K562 (cell line): ENCODE data around the gene EN1. TPM values are rescaled to one million over a fixed set of nuclear protein-coding genes. Genes with fewer than 3 reads are reported as not detected.

Experiments used
- ATF1 ChIP-seq, 2 experiments: fragments of 450-650 bp in 1 of 2; IDR thresholded peaks; 2 replicates each; pipeline ENCODE4 v1.6.1; 2016; ENCODE audit warnings: missing compliant biosample characterization in 1 of 2, missing genetic modification characterization in 1 of 2
- ESRRB ChIP-seq: fragments of 250-450 bp; sonication (Bioruptor Pico); IDR thresholded peaks from 2 replicates; pipeline ENCODE4 v1.5.0; 2020; ENCODE audit warnings: mild to moderate bottlenecking, moderate library complexity, borderline replicate concordance
- HBP1 ChIP-seq: fragments of 450-650 bp; formaldehyde crosslinking; IDR thresholded peaks from 2 replicates; pipeline ENCODE4 v1.4.0; 2022; ENCODE audit warnings: missing genetic modification characterization
- HSF4 ChIP-seq: fragments of 250-450 bp; sonication (Bioruptor Pico); IDR thresholded peaks from 2 replicates; pipeline ENCODE4 v2.1.2; 2022; ENCODE audit warnings: mild to moderate bottlenecking, moderate library complexity, borderline replicate concordance
- NFYB ChIP-seq: IDR thresholded peaks from 2 replicates; pipeline ENCODE4 v1.6.1; 2011; ENCODE audit warnings: mild to moderate bottlenecking, moderate library complexity; ENCODE audit not compliant: insufficient read length; ENCODE audit errors: extremely low read depth
- SLC30A9 ChIP-seq: fragments of 250-450 bp; sonication (Bioruptor Pico); IDR thresholded peaks from 2 replicates; pipeline ENCODE4 v1.8.0; 2022; ENCODE audit warnings: mild to moderate bottlenecking, moderate library complexity
- SMAD1 ChIP-seq: fragments of 150-350 bp; IDR thresholded peaks from 2 replicates; pipeline ENCODE4 v1.6.1; 2014; ENCODE audit warnings: low read length, low read depth; ENCODE audit not compliant: partially characterized antibody
- SMARCA5 ChIP-seq: fragments of 450-650 bp; IDR thresholded peaks from 2 replicates; pipeline ENCODE4 v1.6.1; 2016
- STAG1 ChIP-seq: sonication (generic); formaldehyde crosslinking; IDR thresholded peaks from 2 replicates; pipeline ENCODE4 v1.5.0; 2020; ENCODE audit warnings: missing genetic modification reagents, borderline replicate concordance
- TAF15 ChIP-seq: fragments of 200-400 bp; formaldehyde crosslinking; IDR thresholded peaks from 2 replicates; pipeline ENCODE4 v1.6.1; 2017; ENCODE audit warnings: mild to moderate bottlenecking, low read depth, low read length, moderate library complexity
- TFE3 ChIP-seq: fragments of 450-650 bp; formaldehyde crosslinking; IDR thresholded peaks from 2 replicates; pipeline ENCODE4 v1.4.0; 2020; ENCODE audit warnings: mild to moderate bottlenecking, mixed read lengths
- TRIM24 ChIP-seq, 2 experiments: fragments of 450-650 bp; IDR thresholded peaks; 2 replicates each; pipeline ENCODE4 v1.6.1; 2016
- U2AF2 ChIP-seq: fragments of 200-400 bp; formaldehyde crosslinking; optimal IDR thresholded peaks from 2 replicates; pipeline ENCODE3; 2017; ENCODE audit warnings: low read depth, mild to moderate bottlenecking, low read length
- ZBTB49 ChIP-seq: sonication (generic); formaldehyde crosslinking; IDR thresholded peaks from 2 replicates; pipeline ENCODE4 v1.8.0; 2022; ENCODE audit warnings: missing genetic modification reagents, mild to moderate bottlenecking, borderline replicate concordance
- ZNF124 ChIP-seq: sonication (generic); formaldehyde crosslinking; IDR thresholded peaks from 2 replicates; pipeline ENCODE4 v1.8.1; 2022; ENCODE audit warnings: missing genetic modification reagents
- ZNF197 ChIP-seq: fragments of 200-800 bp; sonication (Bioruptor generic); IDR thresholded peaks from 2 replicates; pipeline ENCODE4 v1.6.1; 2016; ENCODE audit warnings: low read depth, missing genetic modification characterization, missing compliant biosample characterization
- ZNF224 ChIP-seq: sonication (generic); formaldehyde crosslinking; IDR thresholded peaks from 2 replicates; pipeline ENCODE4 v1.8.0; 2022; ENCODE audit warnings: mild to moderate bottlenecking, missing genetic modification reagents
- polyA plus RNA-seq, 8 experiments: library from polyadenylated mRNA; depleted of rRNA in 4 of 8; stranded (reverse) in 5 of 8; unstranded in 3 of 8; fragments of >200 nt; fragmentation: Nextera tagmentation in 2 of 8; fragmentation: Illumina TruSeq in 1 of 8; extraction: Ambion mirVana in 2 of 8; extraction: Trizol in 1 of 8; gene quantifications; 2 replicates each; pipeline versions ENCODE4 v1.2.1 to v1.2.3, GENCODE V29; 2011 to 2014; ENCODE audit warnings: inconsistent platforms in 1 of 8, missing spikeins in 1 of 8
- total RNA-seq, 7 experiments: library from RNA; depleted of rRNA in 6 of 7; stranded (reverse); fragments of >200 nt in 6 of 7; fragmentation: Illumina TruSeq in 2 of 7; extraction: Trizol in 2 of 7; gene quantifications; 2 replicates each; pipeline versions ENCODE4 v1.2.1 to v1.2.3, GENCODE V29; 2011 to 2021; ENCODE audit warnings: low replicate concordance in 1 of 7
- TF ChIP-seq, protein P1 (sequence below), 2 experiments: fragments of 450-650 bp in 1 of 2; IDR thresholded peaks; 2 replicates each; pipeline ENCODE4 v1.6.1; 2011 to 2017; ENCODE audit warnings: low read depth in 2 of 2, antibody characterized with exemption in 1 of 2, borderline replicate concordance in 1 of 2, low read length in 1 of 2, mild to moderate bottlenecking in 1 of 2, mixed read lengths in 1 of 2; ENCODE audit not compliant: control insufficient read depth in 1 of 2
- TF ChIP-seq, protein P2 (sequence below): sonication (generic); formaldehyde crosslinking; IDR thresholded peaks from 2 replicates; pipeline ENCODE4 v1.8.0; 2023; ENCODE audit warnings: mild to moderate bottlenecking, missing genetic modification reagents

EN1 gene
- total and polyA plus RNA-seq, 9 of the 15 experiments (the other 6 are each of a cell fraction or from before 2014, with no cell fraction given): 0.06 to 2.0 (median 0.51) TPM

DNA sequence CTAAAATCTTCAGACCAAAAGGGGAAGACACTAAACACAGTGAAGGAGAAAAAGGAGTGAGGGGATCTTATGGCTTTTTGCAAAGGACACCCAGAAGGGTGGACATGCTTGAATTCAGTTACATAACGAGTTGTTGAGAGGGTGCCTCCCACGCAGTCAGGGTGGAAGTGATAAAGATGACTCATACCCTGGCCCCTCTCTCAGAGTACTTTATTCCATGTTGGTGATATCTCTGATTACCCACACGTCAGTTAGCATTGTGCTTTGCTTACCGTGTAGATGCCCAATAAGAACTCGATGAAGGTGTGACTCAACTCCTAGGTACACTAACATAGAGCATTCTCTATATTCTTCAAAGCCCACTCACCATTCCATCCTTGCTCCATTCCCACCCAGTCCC, 44.4 kb downstream of the EN1 start (continued):
- TF ChIP-seq STAG1 (CRISPR knock-in tag) (no peak), TRIM24 (IDR thresholded peaks at IDR 0.05) (peak; percentile 53 to 72; a peak in 3 of 4 replicates), SMAD1 (peak; percentile 97), HBP1 (CRISPR knock-in tag) (no peak), U2AF2 (no peak), HSF4 (CRISPR knock-in tag) (no peak), ZNF224 (CRISPR knock-in tag) (no peak), SMARCA5 (no peak), TAF15 (no peak), SLC30A9 (CRISPR knock-in tag) (no peak), ATF1 (CRISPR knock-in tag; IDR thresholded peaks at IDR 0.05) (no peak), ATF1 (tag; IDR thresholded peaks at IDR 0.05) (peak; percentile 63), ESRRB (CRISPR knock-in tag) (no peak), ZNF197 (CRISPR knock-in tag) (no peak), NFYB (peak; percentile 4), TFE3 (CRISPR knock-in tag) (no peak), ZNF124 (CRISPR knock-in tag) (no peak), ZBTB49 (no peak)
- TF ChIP-seq, protein P1, sequence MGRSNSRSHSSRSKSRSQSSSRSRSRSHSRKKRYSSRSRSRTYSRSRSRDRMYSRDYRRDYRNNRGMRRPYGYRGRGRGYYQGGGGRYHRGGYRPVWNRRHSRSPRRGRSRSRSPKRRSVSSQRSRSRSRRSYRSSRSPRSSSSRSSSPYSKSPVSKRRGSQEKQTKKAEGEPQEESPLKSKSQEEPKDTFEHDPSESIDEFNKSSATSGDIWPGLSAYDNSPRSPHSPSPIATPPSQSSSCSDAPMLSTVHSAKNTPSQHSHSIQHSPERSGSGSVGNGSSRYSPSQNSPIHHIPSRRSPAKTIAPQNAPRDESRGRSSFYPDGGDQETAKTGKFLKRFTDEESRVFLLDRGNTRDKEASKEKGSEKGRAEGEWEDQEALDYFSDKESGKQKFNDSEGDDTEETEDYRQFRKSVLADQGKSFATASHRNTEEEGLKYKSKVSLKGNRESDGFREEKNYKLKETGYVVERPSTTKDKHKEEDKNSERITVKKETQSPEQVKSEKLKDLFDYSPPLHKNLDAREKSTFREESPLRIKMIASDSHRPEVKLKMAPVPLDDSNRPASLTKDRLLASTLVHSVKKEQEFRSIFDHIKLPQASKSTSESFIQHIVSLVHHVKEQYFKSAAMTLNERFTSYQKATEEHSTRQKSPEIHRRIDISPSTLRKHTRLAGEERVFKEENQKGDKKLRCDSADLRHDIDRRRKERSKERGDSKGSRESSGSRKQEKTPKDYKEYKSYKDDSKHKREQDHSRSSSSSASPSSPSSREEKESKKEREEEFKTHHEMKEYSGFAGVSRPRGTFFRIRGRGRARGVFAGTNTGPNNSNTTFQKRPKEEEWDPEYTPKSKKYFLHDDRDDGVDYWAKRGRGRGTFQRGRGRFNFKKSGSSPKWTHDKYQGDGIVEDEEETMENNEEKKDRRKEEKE (IDR thresholded peaks at IDR 0.05; ENCODE audit: borderline replicate concordance in 1 of 2, control insufficient read depth in 1 of 2, low read depth in 2 of 2, low read length in 1 of 2): no peak
- TF ChIP-seq, protein P2, sequence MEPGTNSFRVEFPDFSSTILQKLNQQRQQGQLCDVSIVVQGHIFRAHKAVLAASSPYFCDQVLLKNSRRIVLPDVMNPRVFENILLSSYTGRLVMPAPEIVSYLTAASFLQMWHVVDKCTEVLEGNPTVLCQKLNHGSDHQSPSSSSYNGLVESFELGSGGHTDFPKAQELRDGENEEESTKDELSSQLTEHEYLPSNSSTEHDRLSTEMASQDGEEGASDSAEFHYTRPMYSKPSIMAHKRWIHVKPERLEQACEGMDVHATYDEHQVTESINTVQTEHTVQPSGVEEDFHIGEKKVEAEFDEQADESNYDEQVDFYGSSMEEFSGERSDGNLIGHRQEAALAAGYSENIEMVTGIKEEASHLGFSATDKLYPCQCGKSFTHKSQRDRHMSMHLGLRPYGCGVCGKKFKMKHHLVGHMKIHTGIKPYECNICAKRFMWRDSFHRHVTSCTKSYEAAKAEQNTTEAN (CRISPR knock-in tag): no peak
